NCI-H69 (cell line): ENCODE measurements around the gene TTC17.

Source experiments
- DNase-seq: peaks from one replicate; lab custom pipeline; 2025; lab: John Stamatoyannopoulos, UW

Gene TTC17

GRCh38 chr11:43532041-43532440, 173.3 kb downstream of the TTC17 start:
- no peak for DNase-seq

- no peak for DNase-seq
Measured at GRCh38 chr11:43537833-43538615, 179.3 kb downstream of the TTC17 start.

GRCh38 chr11:43541993-43542392, 183.3 kb downstream of the TTC17 start:
- DNase-seq, result no peak

- DNase-seq, result peak; percentile 61
Measured at GRCh38 chr11:43542750-43543712, 184.3 kb downstream of the TTC17 start.
